ENCODE measurements around the gene ZBTB39.

- no peak for TF ChIP-seq EZH2phosphoT487 (IDR thresholded peaks at IDR 0.05; ENCODE audit: insufficient read depth, low read depth)
- no peak for TF ChIP-seq EZH2 (IDR thresholded peaks at IDR 0.05; ENCODE audit: insufficient read depth, poor library complexity, severe bottlenecking)
Observed at GRCh38 chr12:56998316-56998715, 8.0 kb downstream of the ZBTB39 start.

All from GM23248 (cell line).